Mesodermal cell (in vitro differentiated cells): ENCODE data around the gene PRTN3.
"Not testable (repeated sequence)": the region's sequence is repeated elsewhere in the genome, so short reads cannot be mapped to it uniquely, and the experiment has no call there.

Experiments used
- H3K27ac ChIP-seq: 2 replicates; pipeline ENCODE4 v1.7.0; 2013; ENCODE audit warnings: mild to moderate bottlenecking, low read depth, low read length, moderate library complexity; ENCODE audit not compliant: severe bottlenecking
- H3K36me3 ChIP-seq: 2 replicates; pipeline ENCODE4 v1.7.1; 2013; ENCODE audit warnings: mild to moderate bottlenecking, low read length, moderate library complexity; ENCODE audit not compliant: control insufficient read depth, insufficient read depth
- H3K4me1 ChIP-seq: one replicate; pipeline ENCODE4 v1.7.1; 2013; ENCODE audit warnings: mild to moderate bottlenecking, low read length; ENCODE audit not compliant: insufficient read depth, control insufficient read depth, poor library complexity, severe bottlenecking
- H3K4me3 ChIP-seq: 2 replicates; pipeline ENCODE4 v1.7.0; 2013; ENCODE audit warnings: low read length, control low read depth, mild to moderate bottlenecking; ENCODE audit not compliant: insufficient read depth, poor library complexity, severe bottlenecking; ENCODE audit errors: extremely low read depth
- H3K9me3 ChIP-seq: 2 replicates; pipeline ENCODE4 v1.7.1; 2013; ENCODE audit warnings: mild to moderate bottlenecking, low read length, moderate library complexity; ENCODE audit not compliant: control insufficient read depth
- WGBS, 2 experiments: methylation state at CpG; one replicate each; pipeline ENCODE4 v1.1.5; 2013; ENCODE audit warnings: missing lambda C conversion rate in 2 of 2; ENCODE audit not compliant: insufficient coverage in 2 of 2; 5-methylcytosine and 5-hydroxymethylcytosine counted together

PRTN3 gene

DNA sequence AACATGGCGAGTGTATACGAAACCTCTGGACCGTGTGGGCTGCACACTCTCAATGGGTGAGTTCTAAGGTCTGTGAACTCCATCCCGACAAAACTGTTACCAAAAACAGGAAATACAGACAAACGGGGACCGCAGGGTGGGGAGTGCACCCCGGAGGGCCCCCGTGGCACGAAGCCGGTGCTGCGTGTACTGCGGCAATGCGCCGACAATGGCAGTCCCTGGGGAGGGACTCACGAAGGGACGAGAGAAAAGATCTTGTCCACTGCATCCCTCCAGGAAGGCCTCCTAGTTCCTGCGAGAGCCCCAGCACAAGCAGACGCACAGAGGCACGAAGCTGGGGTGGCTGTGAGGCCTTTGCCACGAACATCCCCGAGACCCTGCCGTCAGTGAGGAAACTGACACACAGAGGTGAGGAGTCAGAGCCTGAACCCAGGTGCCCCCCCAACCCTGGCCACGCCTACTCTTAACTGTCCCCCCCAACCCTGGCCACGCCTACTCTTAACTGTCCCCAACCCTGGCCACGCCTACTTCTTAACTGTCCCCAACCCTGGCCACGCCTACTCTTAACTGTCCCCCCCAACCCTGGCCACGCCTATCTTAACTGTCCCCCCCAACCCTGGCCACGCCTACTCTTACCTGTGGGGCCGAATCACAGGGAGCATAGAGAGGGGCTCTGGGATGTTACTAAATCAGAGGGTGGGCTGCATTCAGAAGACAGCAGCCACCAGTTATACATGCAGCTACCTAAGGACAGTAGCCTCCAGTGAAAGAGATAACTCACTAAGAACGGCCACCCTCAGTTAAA, 48.0 kb downstream of the PRTN3 start:
- Histone ChIP-seq H3K4me1 (peaks cover 4% of the 10 kb centered on the region), H3K4me3 (no peak overlapping the region), H3K36me3 (peaks cover 65% of the 10 kb centered on the region), H3K9me3 (no peaks in the 10 kb centered on the region), H3K27ac (no peak overlapping the region)
- 95 to 97% methylated on average over 25 to 27 of the region's 30 CpGs for WGBS, 2 experiments

DNA sequence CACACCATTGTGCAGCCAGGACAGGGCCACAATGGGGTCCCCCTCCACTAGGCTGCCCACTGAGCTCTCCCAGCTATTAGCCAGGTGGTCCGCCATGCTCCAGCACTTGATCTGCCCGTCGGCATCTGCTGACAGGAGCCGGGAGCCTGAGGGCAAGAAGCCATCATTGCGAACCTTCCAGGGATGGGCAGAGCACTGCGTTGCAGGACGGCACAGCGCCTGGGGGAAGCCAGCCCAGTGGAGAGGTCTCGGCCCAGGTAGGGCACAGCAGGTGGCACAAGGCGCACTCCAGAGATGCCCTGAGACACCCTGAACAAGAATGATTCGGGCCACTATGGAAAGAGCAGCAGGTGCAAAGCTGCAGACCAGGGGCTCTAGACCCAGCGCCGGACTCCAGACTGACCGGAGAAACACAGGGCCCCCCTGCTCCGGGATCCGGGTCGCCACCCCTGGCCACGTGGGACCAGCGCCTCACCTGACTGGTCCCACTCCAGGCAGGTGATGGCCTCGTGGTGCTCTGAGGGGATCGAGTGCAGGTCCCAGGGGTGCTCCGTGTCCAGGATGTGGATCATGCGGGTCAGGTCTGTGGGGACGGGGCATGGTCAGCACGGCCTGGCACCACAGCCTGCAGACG, 49.0 kb downstream of the PRTN3 start:
- WGBS, 2 experiments, result 96 to 97% methylated on average over 24 to 26 of the region's 26 CpGs
- H3K9me3 ChIP-seq, result no peaks in the 10 kb centered on the region
- H3K4me1 ChIP-seq, result peaks cover 4% of the 10 kb centered on the region
- peaks cover 55% of the 10 kb centered on the region for H3K36me3 ChIP-seq
- no peak overlapping the region for H3K27ac ChIP-seq
- H3K4me3 ChIP-seq, result no peak overlapping the region

DNA sequence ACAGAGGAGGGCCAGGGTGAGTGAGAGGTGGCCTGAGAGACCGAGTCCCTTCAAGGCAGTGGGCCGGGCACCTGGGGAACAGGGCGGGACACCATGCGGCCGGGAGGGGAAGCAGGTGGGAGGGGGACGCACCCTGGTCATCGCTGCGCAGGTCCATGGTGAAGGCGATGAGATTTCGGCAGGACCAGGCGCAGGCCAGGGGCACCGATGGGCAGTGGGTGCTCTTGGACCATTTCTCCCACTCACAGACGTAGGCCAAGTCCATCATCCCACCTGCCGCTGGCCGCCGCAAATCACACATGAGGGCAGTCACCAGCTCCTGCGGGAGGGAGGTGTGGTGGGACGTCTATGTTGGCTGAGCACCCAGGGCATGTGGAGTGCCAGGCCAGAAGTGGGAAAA, 50.0 kb downstream of the PRTN3 start:
- 94 to 98% methylated on average over 16 to 18 of the region's 18 CpGs for WGBS, 2 experiments
- Histone ChIP-seq H3K4me3 (no peak overlapping the region), H3K9me3 (no peaks in the 10 kb centered on the region), H3K4me1 (peaks cover 4% of the 10 kb centered on the region), H3K36me3 (peaks cover 44% of the 10 kb centered on the region), H3K27ac (no peak overlapping the region)

DNA sequence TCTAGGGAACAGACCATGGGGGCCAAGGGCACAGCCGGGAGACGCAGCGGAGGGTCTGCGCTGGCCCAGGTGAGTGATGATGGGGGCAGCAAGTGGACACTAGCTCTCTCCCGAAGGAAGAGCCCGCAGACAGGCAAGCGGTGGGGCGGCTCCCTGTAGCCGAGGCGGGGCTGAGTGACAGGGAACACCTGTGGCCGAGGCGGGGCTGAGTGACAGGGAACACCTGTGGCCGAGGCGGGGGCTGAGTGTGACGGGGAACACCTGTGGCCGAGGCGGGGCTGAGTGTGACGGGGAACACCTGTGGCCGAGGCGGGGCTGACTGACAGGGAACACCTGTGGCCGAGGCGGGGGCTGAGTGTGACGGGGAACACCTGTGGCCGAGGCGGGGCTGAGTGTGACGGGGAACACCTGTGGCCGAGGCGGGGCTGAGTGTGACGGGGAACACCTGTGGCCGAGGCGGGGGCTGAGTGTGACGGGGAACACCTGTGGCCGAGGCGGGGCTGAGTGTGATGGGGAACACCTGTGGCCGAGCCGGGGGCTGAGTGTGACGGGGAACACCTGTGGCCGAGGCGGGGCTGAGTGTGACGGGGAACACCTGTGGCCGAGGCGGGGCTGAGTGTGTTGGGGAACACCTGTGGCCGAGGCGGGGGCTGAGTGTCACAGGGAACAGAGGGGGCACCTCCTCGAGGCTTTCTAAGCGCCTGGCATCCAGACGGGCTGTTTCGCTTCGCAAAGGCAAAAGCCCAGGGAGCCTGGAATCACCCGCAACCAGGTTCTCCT, 50.8 kb downstream of the PRTN3 start:
- H3K9me3 ChIP-seq, H3K4me1 ChIP-seq, H3K27ac ChIP-seq: not testable (repeated sequence)
- Histone ChIP-seq H3K36me3 (peaks cover 39% of the 10 kb centered on the region), H3K4me3 (peak overlapping the region; percentile 77)
- 90 to 94% methylated on average over 22 to 40 of the region's 50 CpGs for WGBS, 2 experiments

DNA sequence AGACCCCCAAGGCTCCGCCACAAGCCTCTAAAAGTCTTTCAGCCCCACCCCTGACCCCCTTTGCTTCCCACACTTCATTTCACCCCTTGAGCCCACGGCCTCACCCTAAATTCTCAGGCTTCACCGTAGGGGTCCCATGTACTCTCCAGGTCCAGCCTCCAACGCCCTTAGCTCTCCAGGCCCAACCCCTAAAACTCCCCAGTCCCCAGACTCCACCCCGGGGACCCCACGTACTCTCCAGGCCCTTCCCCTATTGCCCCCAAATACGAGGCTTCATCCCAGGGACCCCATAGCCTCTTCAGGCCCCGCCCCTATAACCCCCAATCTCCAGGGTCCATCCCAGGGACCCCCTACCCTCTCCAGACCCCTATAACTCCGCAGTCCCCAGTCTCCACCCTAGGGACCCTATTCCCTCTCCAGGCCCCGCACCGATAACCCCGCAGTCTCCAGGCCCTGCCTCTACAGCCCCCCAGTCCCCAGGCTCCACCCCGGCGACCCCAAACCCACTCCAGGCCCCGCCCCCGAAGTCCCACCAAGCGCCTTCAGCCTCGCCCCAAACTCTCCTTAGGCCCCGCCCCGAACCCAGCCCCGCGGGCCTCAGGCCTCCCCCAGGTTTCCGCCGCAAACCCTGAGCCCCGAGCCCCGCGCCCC, 51.6 kb downstream of the PRTN3 start:
- peaks cover 4% of the 10 kb centered on the region for H3K4me1 ChIP-seq
- H3K4me3 ChIP-seq, result peak overlapping the region; percentile 77
- no peaks in the 10 kb centered on the region for H3K9me3 ChIP-seq
- 10 to 18% methylated on average over 8 to 16 of the region's 27 CpGs for WGBS, 2 experiments
- no peak overlapping the region for H3K27ac ChIP-seq
- peaks cover 39% of the 10 kb centered on the region for H3K36me3 ChIP-seq

DNA sequence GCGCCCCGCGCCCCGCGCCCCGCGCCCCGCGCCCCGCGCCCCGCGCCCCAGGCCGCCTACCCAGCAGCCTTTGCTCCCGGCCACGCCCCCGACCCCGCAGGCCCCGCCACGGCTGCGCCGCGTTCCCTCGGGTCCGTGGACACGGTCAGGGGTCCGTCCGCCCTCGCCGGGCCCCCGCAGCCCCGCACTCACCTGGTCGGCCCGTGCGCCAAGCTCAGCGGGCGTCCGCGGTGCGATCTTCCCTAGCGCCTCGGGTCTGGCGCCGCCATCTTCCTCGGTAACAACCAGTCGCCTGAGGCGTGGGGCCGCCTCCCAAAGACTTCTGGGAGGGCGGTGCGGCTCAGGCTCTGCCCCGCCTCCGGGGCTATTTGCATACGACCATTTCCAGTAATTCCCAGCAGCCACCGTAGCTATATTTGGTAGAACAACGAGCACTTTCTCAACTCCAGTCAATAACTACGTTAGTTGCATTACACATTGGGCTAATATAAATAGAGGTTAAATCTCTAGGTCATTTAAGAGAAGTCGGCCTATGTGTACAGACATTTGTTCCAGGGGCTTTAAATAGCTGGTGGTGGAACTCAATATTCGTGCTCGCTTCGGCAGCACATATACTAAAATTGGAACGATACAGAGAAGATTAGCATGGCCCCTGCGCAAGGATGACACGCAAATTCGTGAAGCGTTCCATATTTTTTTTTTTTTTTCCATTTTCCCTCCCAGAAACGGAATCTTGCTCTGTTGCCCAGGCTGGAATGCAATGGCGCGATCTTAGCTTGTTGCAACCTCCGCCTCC, 52.3 kb downstream of the PRTN3 start, which contains the start of the genes MED16 and RNU6-9:
MED16 (minus strand) TSS at position 294 of the 796 bp plus-strand sequence. CDS start 2,056 bp downstream, outside the sequence.
RNU6-9 (plus strand) TSS at position 591 of the 796 bp plus-strand sequence.
- Histone ChIP-seq H3K36me3 (peaks cover 41% of the 10 kb centered on the region), H3K9me3 (no peaks in the 10 kb centered on the region), H3K27ac (peak within 1 kb of the TSS; percentile 99), H3K4me3 (peak within 1 kb of the TSS; percentile 77), H3K4me1 (peaks cover 4% of the 10 kb centered on the region)
- WGBS, 2 experiments, result 2% methylated on average over 43 to 48 of the region's 69 CpGs

DNA sequence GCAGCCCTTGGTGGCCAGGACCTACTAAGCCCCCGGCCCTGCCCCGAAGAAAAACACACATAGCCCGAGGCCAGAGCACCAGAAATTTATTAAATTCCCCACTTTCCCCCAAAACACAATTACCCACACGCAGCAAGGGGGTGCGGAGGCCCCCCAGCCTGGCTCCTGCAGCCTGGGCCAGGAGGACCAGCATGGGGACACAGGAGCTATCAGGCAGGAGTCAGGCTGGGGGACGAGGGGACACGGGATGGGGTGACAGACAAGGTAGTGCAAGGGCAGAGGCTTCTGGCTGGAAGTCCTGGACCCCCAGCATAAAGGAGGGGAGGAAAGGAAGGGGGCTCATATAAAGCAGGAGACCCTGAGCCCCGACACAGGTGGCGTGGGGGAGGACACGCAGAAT, 55.6 kb downstream of the PRTN3 start:
- H3K4me3 ChIP-seq, result no peak overlapping the region
- H3K4me1 ChIP-seq, result peaks cover 4% of the 10 kb centered on the region
- 90 to 97% methylated on average over 5 to 8 of the region's 10 CpGs for WGBS, 2 experiments
- H3K27ac ChIP-seq, result no peak overlapping the region
- H3K36me3 ChIP-seq, result peaks cover 40% of the 10 kb centered on the region
- H3K9me3 ChIP-seq, result no peaks in the 10 kb centered on the region

DNA sequence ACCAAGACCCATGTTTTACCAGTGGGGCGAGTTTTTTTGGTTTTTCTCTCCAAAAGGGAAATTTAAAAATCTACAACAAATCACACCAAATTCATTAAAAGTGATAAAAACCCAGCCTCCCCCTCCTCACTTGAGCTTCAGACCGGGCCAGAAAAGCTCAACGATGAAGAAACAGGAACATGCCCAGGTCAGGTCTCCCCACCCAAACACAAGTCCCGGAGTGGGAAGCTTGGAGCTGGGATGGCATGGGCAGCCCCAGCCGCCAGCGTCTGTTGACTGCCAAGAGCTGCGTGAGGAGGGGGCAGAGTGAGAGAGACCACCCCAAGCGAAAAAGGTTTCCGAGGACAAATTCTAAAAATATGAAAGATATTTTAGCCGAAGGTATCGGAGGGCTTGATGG, 56.2 kb downstream of the PRTN3 start:
- H3K36me3 ChIP-seq, result peaks cover 45% of the 10 kb centered on the region
- no peak overlapping the region for H3K4me3 ChIP-seq
- H3K4me1 ChIP-seq, result peaks cover under 1% of the 10 kb centered on the region
- H3K9me3 ChIP-seq, result no peaks in the 10 kb centered on the region
- WGBS, 2 experiments, result 86 to 96% methylated on average over 5 to 9 of the region's 11 CpGs
- H3K27ac ChIP-seq, result no peak overlapping the region

DNA sequence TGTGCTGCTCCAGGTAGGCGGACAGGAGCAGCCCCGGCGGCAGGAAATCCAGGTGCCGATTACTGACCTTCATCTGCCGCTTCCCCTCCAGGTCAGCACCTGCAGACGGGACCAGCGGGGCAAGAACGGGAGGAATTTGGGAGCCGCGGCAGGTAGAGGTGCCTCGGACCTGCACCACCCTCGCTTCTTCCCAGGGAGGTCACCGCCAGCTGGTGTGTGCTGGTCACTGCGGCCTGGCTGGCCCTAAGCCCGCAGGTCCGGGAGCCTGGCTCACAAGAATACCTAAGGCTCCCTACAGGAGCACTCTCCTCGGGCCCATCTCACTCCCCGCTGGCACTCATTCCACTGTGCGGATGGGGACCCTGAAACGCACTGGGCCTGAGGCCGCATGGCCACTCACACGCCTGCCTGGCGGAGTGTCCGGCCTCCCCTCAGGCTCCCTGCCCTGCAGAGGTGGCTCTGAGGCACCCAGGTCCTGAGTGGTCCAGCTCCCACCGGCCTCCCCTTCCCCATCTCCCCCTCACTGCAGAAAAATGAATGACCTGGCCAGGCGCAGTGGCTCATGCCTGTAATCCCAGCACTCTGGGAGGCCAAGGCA, 56.7 kb downstream of the PRTN3 start:
- Histone ChIP-seq H3K4me1 (no peaks in the 10 kb centered on the region), H3K9me3 (no peaks in the 10 kb centered on the region), H3K27ac (no peak overlapping the region), H3K36me3 (peaks cover 49% of the 10 kb centered on the region), H3K4me3 (no peak overlapping the region)
- WGBS, 2 experiments, result 87% methylated on average over 25 to 26 of the region's 26 CpGs
